IgD-negative memory B cell (primary cell): ENCODE data around the gene SENP7. TPM values are rescaled to one million over a fixed set of nuclear protein-coding genes. Genes with fewer than 3 reads are reported as not detected.
"Not testable (repeated sequence)": the region's sequence is repeated elsewhere in the genome, so short reads cannot be mapped to it uniquely, and the experiment has no call there.

ENCODE experiments used
- H3K27ac Mint-ChIP-seq, 3 donors: one replicate each; pipeline ENCODE4 v1.8.0; 2020 to 2022; ENCODE audit warnings: mild to moderate bottlenecking in 3 of 3, mixed read lengths in 3 of 3, moderate library complexity in 1 of 3
- H3K27me3 Mint-ChIP-seq: one replicate; pipeline ENCODE4 v1.8.0; 2021; ENCODE audit warnings: mixed read lengths
- H3K36me3 Mint-ChIP-seq: one replicate; pipeline ENCODE4 v1.8.0; 2020; ENCODE audit warnings: mild to moderate bottlenecking, mixed read lengths
- H3K4me1 Mint-ChIP-seq, 3 donors: one replicate each; pipeline ENCODE4 v1.8.0; 2020 to 2022; ENCODE audit warnings: mixed read lengths in 3 of 3, mild to moderate bottlenecking in 1 of 3
- H3K4me3 Mint-ChIP-seq, 4 donors: one replicate each; pipeline ENCODE4 v1.8.0; 2020 to 2022; ENCODE audit warnings: mild to moderate bottlenecking in 4 of 4, mixed read lengths in 4 of 4, moderate library complexity in 3 of 4
- H3K9me3 Mint-ChIP-seq, 3 donors: one replicate each; pipeline ENCODE4 v1.8.0; 2020 to 2021; ENCODE audit warnings: mixed read lengths in 3 of 3, mild to moderate bottlenecking in 1 of 3
- polyA plus RNA-seq: library from polyadenylated mRNA; unstranded; fragments of 300-500 nt; fragmentation: Illumina TruSeq; gene quantifications from one replicate; pipeline ENCODE4 v1.2.3, GENCODE V29; 2021

The SENP7 gene
- polyA plus RNA-seq, 1 donor from 2014 or later, result 6.1 TPM

GRCh38 chr3:101377209-101377608 is 135.8 kb downstream of the SENP7 start:
- Mint-ChIP-seq H3K27me3 (no peaks in the 10 kb centered on the region), H3K9me3 (no peaks in the 10 kb centered on the region), H3K27ac (peak overlapping the region in 1 of 3 donors; percentile 78), H3K4me1 (peaks cover 30 to 32% (median 31%) of the 10 kb centered on the region in 3 donors), H3K4me3 (no peak overlapping the region), H3K36me3 (no peaks in the 10 kb centered on the region)

- no peaks in the 10 kb centered on the region for H3K36me3 Mint-ChIP-seq
- H3K4me1 Mint-ChIP-seq, result peaks cover 25 to 31% (median 26%) of the 10 kb centered on the region in 3 donors
- no peak overlapping the region for H3K4me3 Mint-ChIP-seq
- H3K9me3 Mint-ChIP-seq, result no peaks in the 10 kb centered on the region
- no peak overlapping the region for H3K27ac Mint-ChIP-seq
- H3K27me3 Mint-ChIP-seq, result no peaks in the 10 kb centered on the region
Observed at GRCh38 chr3:101375586-101375985, 137.4 kb downstream of the SENP7 start.

GRCh38 chr3:101362406-101362805 is 150.6 kb downstream of the SENP7 start:
- Mint-ChIP-seq H3K27me3 (no peaks in the 10 kb centered on the region), H3K9me3 (peaks cover 0 to 7% (median 0%) of the 10 kb centered on the region in 3 donors), H3K36me3 (peaks cover 10% of the 10 kb centered on the region), H3K4me1 (peaks cover 0 to 1% (median 0%) of the 10 kb centered on the region in 3 donors), H3K27ac (no peak overlapping the region), H3K4me3 (no peak overlapping the region)

- Mint-ChIP-seq H3K27ac (no peak overlapping the region), H3K4me3 (no peak overlapping the region), H3K36me3 (peaks cover 8% of the 10 kb centered on the region), H3K4me1 (no peaks in the 10 kb centered on the region), H3K9me3 (no peaks in the 10 kb centered on the region), H3K27me3 (no peaks in the 10 kb centered on the region)
Observed at GRCh38 chr3:101351829-101352228, 161.2 kb downstream of the SENP7 start.

GRCh38 chr3:101340591-101340990 is 172.4 kb downstream of the SENP7 start:
- H3K27me3 Mint-ChIP-seq, result no peaks in the 10 kb centered on the region
- H3K36me3 Mint-ChIP-seq, result peaks cover 14% of the 10 kb centered on the region
- H3K4me3 Mint-ChIP-seq, result no peak overlapping the region
- H3K9me3 Mint-ChIP-seq, result no peaks in the 10 kb centered on the region
- H3K4me1 Mint-ChIP-seq, result no peaks in the 10 kb centered on the region
- no peak overlapping the region for H3K27ac Mint-ChIP-seq

GRCh38 chr3:101333883-101334282 is 179.1 kb downstream of the SENP7 start:
- peaks cover 4% of the 10 kb centered on the region for H3K36me3 Mint-ChIP-seq
- H3K27ac Mint-ChIP-seq, result no peak overlapping the region
- H3K9me3 Mint-ChIP-seq, result no peaks in the 10 kb centered on the region
- H3K4me1 Mint-ChIP-seq, result no peaks in the 10 kb centered on the region
- H3K4me3 Mint-ChIP-seq, result no peak overlapping the region
- H3K27me3 Mint-ChIP-seq, result no peaks in the 10 kb centered on the region

- Mint-ChIP-seq H3K27me3 (no peaks in the 10 kb centered on the region), H3K4me1 (no peaks in the 10 kb centered on the region), H3K9me3 (no peaks in the 10 kb centered on the region), H3K27ac (no peak overlapping the region), H3K4me3 (no peak overlapping the region), H3K36me3 (peaks cover 9% of the 10 kb centered on the region)
Observed at GRCh38 chr3:101329016-101329673, 183.9 kb downstream of the SENP7 start.

GRCh38 chr3:101325393-101326134 is 187.4 kb downstream of the SENP7 start:
- no peak overlapping the region for H3K4me3 Mint-ChIP-seq
- no peak overlapping the region for H3K27ac Mint-ChIP-seq
- no peaks in the 10 kb centered on the region for H3K27me3 Mint-ChIP-seq
- no peaks in the 10 kb centered on the region for H3K4me1 Mint-ChIP-seq
- H3K36me3 Mint-ChIP-seq, result peaks cover 9% of the 10 kb centered on the region
- H3K9me3 Mint-ChIP-seq, result no peaks in the 10 kb centered on the region

GRCh38 chr3:101320475-101320874 is 192.5 kb downstream of the SENP7 start, which contains the start of gene IMPG2:
Gene IMPG2 (minus strand): TSS chr3:101320575. CDS start chr3:101320372, 203 bp downstream.
- no peak within 1 kb of the TSS for H3K4me3 Mint-ChIP-seq
- H3K36me3 Mint-ChIP-seq, result peaks cover 3% of the 10 kb centered on the region
- H3K4me1 Mint-ChIP-seq, result no peaks in the 10 kb centered on the region
- H3K27ac Mint-ChIP-seq, result peak within 1 kb of the TSS in 1 of 3 donors; percentile 22
- no peaks in the 10 kb centered on the region for H3K27me3 Mint-ChIP-seq
- H3K9me3 Mint-ChIP-seq, result no peaks in the 10 kb centered on the region

GRCh38 chr3:101319531-101319930 is 193.5 kb downstream of the SENP7 start:
- no peaks in the 10 kb centered on the region for H3K27me3 Mint-ChIP-seq
- H3K4me1 Mint-ChIP-seq, result no peaks in the 10 kb centered on the region
- H3K36me3 Mint-ChIP-seq, result peaks cover 3% of the 10 kb centered on the region
- H3K9me3 Mint-ChIP-seq, result no peaks in the 10 kb centered on the region
- H3K4me3 Mint-ChIP-seq, result no peak overlapping the region
- H3K27ac Mint-ChIP-seq, result peak overlapping the region in 1 of 3 donors; percentile 7

- Mint-ChIP-seq H3K36me3 (peaks cover 13% of the 10 kb centered on the region), H3K4me3 (no peak overlapping the region), H3K9me3 (peaks cover 8 to 19% (median 10%) of the 10 kb centered on the region in 3 donors), H3K4me1 (no peaks in the 10 kb centered on the region), H3K27ac (peak overlapping the region in 1 of 3 donors; percentile 19), H3K27me3 (no peaks in the 10 kb centered on the region)
Observed at GRCh38 chr3:101312545-101312944, 200.5 kb downstream of the SENP7 start.

GRCh38 chr3:101311676-101312075 is 201.3 kb downstream of the SENP7 start:
- Mint-ChIP-seq H3K27ac (no peak overlapping the region), H3K4me3 (no peak overlapping the region), H3K9me3 (peaks cover 10 to 22% (median 11%) of the 10 kb centered on the region in 3 donors), H3K27me3 (no peaks in the 10 kb centered on the region), H3K36me3 (peaks cover 13% of the 10 kb centered on the region), H3K4me1 (no peaks in the 10 kb centered on the region)

- Mint-ChIP-seq H3K27ac (no peak overlapping the region), H3K4me1 (no peaks in the 10 kb centered on the region), H3K9me3 (peaks cover 11 to 28% (median 14%) of the 10 kb centered on the region in 3 donors), H3K4me3 (no peak overlapping the region), H3K27me3 (no peaks in the 10 kb centered on the region), H3K36me3 (peaks cover 10% of the 10 kb centered on the region)
Observed at GRCh38 chr3:101310978-101311375, 202.0 kb downstream of the SENP7 start.

GRCh38 chr3:101308147-101308772 is 204.8 kb downstream of the SENP7 start:
- H3K4me1 Mint-ChIP-seq, H3K4me3 Mint-ChIP-seq, H3K27ac Mint-ChIP-seq, H3K27me3 Mint-ChIP-seq: not testable (repeated sequence)
- Mint-ChIP-seq H3K36me3 (peaks cover 18% of the 10 kb centered on the region), H3K9me3 (peaks cover 12 to 31% (median 18%) of the 10 kb centered on the region in 3 donors)

GRCh38 chr3:101303836-101304235 is 209.2 kb downstream of the SENP7 start:
- Mint-ChIP-seq H3K9me3 (peaks cover 7 to 21% (median 20%) of the 10 kb centered on the region in 3 donors), H3K27ac (no peak overlapping the region), H3K4me1 (peaks cover 0 to 3% (median 0%) of the 10 kb centered on the region in 3 donors), H3K27me3 (no peaks in the 10 kb centered on the region), H3K36me3 (peaks cover 10% of the 10 kb centered on the region), H3K4me3 (no peak overlapping the region)
